Putamen (tissue), 1 donor: ENCODE results near the gene LRRC2.
"Not testable (repeated sequence)": the region's sequence is repeated elsewhere in the genome, so short reads cannot be mapped to it uniquely, and the experiment has no call there.

Experiments used
- DNase-seq: peaks from one replicate; pipeline ENCODE4 v3.0.0-alpha.2; 2016; ENCODE audit warnings: low spot score

The LRRC2 gene, protein sequence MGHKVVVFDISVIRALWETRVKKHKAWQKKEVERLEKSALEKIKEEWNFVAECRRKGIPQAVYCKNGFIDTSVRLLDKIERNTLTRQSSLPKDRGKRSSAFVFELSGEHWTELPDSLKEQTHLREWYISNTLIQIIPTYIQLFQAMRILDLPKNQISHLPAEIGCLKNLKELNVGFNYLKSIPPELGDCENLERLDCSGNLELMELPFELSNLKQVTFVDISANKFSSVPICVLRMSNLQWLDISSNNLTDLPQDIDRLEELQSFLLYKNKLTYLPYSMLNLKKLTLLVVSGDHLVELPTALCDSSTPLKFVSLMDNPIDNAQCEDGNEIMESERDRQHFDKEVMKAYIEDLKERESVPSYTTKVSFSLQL

DNA sequence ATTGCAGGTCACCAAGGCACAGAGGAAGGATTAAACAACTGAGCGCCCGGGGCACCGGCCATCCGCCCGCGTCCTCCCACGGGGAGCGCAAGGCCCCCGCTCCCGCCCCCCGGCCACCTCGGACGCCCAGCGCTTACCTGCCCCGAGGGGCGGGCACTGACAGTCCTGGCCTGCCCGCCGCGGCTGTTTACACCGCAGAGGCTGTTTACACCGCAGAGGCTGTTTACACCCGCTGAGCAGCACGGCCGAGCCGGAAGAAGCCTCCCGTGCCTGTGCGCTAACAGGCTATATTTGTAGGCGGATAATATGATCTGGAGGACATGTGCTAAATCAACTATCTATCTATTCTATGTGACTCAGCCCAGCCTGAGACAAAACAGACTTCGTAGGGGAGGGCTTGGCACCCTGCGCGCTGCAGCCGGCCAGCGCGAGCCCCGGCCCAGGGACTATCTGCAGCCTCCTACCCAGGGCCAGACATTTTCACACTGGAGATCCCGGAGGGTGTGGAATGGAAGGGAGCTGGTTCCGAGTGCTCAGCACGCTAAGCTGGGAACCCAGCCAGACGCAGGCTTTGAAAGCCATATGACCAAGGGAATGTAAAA lies at the start of gene LRRC2:
Gene LRRC2, minus strand, starts transcription at position 263 of the 602 bp plus-strand sequence. CDS start 14,711 bp downstream, outside the sequence.
- no peak for DNase-seq

DNA sequence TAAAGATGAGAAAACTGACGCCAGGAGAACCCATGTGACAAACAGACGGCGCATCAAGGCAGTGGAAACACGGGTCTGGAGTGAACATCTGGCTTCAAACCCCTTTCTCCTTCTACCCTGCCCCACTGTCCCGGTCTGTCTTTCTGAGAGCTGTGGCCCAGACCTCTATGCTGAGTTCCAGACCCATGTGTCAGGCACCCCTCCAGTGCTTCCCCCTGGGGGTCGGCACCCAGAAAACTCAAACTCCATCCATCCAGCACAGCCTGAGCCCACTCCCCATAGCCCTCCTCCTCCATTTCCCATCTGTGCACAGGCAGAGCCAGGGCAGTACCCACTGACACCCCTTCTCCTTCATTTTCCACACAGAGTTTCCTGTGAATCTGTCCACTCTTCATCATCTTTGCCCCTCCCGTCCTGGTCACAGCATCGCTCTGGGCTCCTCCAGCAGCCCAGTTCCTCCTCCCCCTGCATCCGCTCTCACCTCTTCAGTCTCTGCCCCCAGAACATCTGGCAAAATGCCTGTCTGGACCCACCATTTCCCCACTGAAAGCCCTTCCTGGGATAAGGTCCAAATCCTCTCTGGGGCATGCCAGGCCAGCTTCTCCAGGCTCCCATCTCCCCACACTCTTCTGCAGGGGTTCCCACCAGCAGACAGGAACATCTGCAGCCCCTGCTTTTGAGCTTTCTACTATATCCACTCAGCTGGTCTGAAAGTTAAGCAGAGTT lies 49.1 kb upstream of the LRRC2 start:
- DNase-seq: no peak

DNA sequence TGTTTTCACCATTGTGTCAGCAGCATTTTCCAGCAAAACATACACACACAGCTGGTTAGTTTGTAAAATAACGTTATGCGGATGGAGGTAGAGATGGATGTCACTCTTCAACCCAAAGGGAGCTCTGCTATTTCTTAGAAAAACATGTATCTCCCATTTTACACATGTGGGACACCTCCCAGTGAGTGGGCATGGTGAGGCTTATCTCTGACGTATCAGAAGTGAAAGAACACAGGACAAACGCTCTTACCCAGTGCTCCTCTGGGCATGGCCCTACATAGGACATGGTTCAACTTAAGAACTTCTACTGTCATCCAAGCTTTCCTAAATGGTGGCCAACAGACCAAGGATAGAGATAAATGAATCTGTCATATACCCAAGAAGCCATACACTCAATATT lies 48.3 kb upstream of the LRRC2 start:
- no peak for DNase-seq

DNA sequence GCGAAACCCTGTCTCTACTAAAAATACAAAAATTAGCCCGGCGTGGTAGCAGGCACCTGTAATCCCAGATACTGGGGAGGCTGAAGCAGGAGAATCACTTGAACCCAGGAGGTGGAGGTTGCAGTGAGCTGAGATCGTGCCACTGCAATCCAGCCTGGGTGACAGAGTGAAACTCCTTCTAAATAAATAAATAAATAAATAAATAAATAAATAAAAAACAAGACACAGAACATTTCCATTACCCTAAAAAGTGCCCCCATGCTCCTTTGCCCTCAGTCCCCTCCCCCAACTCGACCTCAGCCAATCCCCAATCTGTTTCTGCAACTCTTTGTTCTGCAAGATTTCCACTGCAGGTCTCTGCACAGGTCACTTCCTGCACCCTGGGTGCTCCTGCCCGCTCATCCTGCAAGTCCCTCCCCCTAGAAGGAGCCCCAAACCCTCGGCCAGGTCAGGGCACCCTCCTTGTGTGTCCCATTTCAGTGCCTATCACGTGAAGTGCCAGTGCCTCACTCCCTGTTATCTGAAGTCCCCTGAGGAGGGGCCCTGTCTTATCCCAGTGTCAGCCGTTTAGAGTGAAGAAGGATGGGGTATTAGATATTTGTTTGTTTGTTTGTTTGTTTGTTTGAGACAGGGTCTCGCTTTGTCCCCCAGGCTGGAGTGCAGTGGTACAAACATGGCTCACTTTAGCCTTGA lies 47.4 kb upstream of the LRRC2 start:
- no peak for DNase-seq

DNA sequence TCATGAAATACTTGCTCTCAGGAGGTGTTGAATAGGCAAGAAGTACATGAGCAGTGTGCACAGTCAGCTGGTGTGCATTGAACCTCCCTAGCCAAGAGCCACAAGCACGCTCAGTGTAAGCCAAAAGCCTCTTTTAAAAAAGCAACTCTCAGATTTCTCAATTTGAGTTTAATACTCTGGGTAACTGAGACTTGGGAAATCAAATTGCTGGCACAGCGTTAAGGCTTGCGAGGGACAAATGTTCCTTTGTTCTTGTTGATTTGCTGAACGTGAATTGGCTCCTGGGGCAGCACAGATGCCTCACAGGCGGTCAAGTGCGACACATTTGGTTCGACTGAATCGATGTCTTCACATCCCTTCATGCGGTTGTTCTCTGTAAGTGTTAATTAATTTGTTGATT lies 46.2 kb upstream of the LRRC2 start, which contains the start of gene FAM240A:
Gene FAM240A, plus strand, starts transcription at position 202 of the 400 bp plus-strand sequence. Its CDS starts 159 bp downstream, at position 361.
- DNase-seq: no peak

DNA sequence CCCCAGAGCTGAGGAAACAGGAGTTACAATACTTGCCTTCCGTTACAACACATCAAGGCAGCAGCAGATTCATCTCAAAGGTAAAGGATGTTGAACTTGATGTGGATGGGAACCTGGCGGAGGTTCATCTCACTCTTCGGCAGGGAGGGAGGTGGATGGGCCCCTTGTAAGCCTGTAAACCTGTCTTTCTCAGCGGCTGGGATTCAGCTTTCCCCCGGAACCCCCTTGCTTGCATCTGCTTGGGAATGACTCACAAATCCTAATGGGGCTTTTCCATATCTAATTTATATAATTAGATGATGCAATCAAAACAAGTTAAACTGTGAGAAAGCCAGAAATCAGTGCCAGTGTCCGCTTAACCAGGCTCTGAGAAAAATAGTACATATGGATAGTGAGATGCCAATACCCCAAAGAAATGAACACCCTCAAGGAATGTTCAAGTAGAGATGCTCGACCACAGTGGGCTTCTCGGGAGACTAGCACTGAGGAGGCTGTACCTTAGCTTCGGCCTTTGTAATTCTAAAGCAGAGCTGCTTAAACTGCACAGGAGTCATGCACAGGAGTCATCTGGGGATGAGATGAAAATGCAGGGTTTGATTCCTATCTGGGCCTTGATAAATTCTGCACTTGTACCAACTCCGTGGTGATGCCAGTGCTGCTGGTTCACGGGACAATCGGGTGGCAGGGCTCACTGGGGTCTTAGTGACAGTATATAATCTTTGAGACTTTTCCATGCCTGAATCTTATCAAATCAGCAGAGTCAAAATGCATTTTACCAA lies 44.0 kb upstream of the LRRC2 start:
- DNase-seq: no peak

DNA sequence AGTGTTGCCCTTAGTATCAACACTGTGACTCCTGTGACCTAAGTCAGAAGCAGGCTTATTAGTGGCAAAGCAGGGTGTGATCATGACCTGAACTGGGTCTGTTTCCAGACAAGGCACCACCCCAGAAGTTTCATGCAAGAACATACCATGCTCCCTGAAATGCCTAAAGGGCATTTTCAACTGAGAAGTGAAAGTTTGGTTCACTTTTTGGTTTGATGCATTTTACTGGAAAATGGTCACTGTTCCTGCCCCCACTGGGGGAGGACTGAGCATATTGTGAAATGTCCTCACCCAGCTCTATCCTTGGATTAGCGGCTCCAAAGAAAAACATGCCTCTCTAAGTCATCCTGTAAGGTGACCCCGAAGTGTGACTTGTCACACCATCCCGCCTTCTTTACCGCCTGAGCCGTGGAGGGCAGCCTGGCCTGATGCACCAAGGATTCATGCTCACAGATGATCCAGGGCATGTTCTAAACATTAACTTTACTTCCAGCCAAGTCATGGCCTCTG lies 43.2 kb upstream of the LRRC2 start:
- no peak for DNase-seq

DNA sequence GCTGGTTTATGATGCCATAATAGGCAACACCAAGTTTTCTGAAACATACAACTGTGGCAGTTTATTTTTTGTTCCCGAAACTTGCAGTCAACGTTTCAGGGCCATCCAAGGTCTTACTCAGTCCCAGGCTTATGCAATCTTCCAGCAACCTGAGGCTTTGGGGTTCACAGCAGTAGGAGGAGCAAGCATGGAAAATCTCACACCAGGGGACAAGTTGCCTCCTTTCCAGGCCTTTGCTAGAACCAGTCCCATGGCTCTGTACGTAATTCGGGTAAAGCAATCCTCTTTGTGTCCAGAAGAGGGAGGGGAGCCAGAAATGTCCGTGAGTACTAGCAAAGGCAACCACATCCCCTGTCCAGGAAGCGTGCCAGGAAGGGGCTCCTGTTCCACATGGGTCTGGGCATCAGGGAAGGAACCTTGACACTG lies 41.5 kb upstream of the LRRC2 start:
- DNase-seq: no peak

DNA sequence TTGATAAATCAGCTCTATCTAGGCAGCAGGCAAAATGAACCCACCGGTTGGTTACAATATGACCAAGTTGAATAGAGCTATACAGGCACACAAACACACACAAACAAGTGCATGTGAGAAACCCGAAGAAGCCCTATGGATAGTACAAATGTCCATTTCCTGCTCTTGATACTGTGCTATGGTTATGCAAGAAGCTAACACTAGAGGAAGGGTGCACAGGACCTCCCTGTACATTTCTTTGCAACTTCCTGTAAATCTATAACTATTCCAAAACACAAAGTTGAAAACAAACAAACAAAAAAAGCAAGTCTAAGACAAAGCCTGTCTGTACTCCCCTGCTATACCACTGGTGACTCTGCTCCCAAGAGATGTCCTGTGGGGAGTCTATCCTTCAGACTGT lies 38.0 kb upstream of the LRRC2 start:
- no peak for DNase-seq

DNA sequence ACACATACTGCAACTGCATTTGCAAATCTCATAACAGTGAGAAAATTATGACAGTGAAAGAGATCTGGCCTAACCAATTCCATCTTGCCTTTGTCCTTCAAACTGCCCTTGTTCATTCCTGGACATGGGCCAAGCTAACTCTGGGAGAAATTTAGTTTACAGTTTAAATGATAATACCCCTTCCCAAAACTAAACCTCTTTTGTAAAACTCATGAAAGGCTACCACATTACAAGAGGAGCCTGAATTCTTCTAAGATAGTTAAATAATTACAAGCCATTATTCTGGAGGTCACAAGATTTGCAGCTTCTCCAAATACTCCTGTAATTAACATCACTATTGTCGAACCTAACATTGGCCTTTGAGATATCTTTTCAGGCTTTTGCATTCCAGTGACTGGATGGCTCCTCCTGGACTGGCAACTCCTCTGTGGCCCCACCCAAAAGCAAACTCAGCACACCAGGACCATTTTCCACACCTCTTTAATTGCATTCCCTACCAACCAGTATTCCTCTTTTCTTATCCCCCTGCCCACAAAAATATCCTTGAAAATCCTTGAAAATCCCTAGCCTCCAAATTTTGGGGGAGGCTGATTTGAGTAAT lies 37.4 kb upstream of the LRRC2 start:
- no peak for DNase-seq

DNA sequence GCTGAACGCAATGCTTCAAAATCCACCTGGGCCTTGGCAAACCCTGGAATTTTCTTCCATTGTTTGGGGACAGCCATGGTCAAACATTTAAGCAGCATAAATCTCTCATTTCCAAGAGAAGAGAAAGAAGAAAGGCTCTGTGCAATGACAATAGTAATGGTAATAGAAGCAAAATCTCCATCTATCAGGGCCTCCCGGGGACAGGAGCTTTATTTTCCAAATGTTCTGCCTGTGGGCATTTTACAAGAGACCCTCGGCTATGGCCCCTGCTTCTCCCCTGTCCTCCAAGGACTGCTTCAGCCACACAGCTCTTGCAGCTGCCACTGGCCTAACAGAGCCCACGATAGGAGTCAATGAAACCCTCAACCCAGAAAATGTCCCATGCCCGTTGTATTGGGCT lies 33.5 kb upstream of the LRRC2 start:
- DNase-seq: no peak

DNA sequence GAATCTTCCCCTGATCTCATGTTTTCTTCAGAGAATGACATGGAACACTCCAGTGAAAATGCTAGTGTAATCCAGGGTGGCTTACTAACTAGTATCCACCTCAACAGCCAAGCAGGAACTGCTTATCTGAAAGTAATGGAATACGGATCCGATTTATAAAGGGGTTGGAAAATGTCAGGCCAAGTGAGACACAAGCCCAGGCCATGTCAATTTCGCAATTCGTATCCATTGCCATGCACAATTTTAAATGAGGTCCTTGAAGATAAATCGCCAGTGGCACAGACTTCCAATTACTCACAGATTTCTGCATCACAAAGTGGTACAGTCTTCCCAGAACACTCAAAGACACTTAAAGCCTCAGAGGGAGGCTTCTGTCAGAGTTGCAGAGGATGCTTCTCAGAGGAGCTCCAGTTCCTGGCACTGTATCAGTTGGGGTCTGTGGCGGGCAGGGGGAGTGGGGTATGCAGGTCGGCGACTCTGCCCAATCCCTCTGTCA lies 29.8 kb upstream of the LRRC2 start:
- no peak for DNase-seq

DNA sequence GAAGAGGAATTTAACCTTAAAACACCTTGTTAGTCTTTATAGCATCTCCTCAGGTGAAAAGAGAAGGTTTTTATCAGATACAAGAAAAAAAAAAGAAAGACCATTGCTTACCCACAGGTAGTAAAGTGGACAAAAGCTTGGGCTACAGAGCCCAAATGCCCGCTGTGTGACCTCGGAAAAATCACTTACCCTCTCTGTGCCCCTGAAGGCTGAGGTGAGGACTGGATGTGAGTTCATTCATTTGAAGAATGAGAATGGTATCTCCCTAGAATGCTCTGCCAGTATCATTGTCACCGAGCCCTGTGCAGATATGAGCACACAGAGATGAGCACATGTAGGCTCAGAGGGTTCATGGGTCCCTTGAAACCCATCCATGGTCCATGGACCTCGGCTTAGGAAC lies 28.6 kb upstream of the LRRC2 start:
- DNase-seq: no peak

DNA sequence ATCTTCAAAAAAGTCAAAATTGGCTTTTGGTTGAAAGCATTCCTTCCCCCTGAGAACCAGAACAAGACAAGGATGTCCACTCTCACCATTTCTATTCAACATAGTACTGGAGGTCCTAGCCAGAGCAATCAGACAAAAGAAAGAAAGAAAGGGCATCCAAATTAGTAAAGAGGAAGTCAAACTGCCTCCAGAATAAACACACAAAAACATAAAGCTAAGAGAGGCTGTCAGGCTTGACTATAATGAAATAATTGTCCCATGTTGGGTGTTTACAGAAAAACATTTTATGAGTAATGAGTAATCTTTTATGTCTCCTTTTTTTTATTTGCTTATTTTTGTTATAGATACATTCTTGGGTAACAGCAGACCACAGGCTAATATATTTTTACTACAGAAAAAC lies 27.9 kb upstream of the LRRC2 start:
- no peak for DNase-seq

DNA sequence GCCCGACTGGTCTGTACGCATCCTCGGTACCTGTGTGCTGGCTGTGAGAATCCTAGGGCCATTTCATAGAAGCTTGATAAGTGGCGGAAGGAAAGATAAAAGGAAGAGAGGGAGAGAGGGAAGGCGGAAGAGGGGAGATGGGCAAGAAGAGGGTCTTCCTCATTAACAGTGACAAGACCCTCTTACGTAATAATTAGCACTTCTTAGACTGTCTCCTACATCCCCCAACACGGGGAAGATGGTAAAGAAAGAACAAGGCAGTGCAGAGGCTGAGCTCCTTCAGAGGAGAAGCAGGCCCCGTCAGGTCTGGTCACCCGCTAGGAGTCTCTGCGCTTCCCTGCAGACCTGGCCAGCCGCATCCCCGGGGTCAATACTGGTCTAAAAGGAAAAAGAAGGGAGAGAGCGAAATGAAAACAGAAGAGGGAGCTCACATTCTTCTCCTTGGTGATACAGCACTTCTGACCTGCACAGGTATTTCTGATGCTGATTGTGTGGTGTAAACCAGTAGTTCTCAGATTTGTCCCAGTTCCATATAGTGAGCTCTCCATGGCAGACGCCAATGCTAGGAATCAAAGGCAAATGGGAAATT lies 27.3 kb upstream of the LRRC2 start:
- no peak for DNase-seq

DNA sequence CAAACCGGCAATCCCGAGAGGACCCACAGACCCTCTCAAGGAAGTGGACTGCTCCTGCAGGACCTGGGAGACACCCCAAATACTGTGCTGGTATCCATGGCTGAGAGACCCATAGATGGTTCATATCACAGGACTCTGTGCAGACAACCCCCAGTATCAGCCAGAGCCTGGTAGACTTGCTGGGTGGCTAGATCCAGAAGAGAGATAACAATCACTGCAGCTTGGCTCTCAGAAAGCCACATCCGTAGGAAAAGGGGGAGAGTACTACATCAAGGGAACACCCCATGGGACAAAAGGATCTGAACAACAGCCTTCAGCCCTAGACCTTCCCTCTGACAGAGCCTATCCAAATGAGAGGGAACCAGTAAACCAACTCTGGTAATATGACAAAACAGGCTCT lies 21.2 kb upstream of the LRRC2 start:
- DNase-seq: not testable (repeated sequence)

DNA sequence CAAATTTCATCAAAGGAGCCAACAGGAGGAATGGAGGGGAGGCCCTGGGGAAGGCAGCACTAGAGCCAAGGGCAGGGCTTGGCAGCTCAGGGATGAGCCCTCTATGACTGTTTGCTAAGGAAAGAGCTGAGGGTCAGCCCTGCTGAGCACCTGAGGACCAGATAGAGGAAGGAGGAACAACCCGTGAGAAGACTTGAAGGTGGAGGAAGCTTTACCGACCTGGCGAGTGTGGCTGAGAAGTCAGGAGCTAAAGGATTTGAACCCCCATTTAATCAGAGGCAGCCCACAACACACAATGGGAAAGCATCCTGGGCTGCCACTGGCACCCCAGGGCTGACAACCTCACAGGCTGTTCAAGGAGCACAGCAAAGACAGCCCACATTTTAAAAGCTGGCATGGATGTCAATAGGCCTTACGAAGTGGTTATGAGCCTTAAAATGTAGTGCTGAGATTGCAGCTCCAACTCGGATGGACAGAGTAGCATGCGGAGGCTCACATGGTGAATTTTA lies 20.7 kb upstream of the LRRC2 start:
- DNase-seq: no peak

DNA sequence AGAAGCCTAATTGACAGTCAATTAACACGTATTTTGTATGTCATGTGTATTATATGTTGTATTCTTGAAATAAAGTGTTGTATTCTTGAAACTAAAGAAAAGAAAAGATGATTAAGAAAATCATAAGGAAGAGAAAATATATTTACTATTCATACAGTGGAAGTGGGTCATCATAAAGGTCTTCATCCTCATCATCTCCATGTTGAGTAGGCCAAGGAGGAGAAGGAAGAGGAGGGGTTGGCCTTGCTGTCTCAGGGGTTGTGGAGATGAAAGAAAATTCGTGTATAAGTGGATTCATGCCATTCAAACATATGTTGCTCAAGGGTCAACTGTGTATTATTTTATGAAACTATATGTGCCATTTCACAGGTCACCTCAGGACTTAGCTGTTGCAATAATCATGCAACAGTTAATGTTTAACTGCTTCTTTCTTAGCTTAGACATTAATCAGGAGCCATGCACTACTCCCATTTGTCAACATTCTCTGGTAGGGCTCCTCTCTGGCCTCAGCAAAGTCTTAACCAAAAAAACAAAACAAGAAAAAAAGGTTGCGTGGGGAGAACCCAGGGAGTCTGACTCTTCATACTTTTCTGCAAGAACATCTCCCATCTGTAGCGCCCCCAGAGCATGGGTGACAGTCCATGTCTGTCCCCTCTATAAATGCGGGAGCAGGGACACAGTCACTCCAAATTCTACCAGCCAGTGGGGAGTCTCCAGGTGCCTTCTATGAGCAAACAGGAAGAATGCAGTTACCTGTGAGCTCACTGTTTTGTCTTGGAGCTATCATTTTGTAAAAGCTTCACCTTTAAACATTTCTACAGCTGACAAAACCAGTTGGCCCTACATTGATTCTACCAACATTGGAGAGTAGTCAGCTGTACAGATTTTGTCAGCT lies 19.9 kb upstream of the LRRC2 start:
- no peak for DNase-seq
